GM12878 (cell line): ENCODE measurements around the gene TAS1R2. TPM values are rescaled to one million over a fixed set of nuclear protein-coding genes. Genes with fewer than 3 reads are reported as not detected.

ENCODE experiments used
- ATAC-seq: fragments of 200-7000 bp; cut with Tn5 transposase; 3 replicates; pipeline ENCODE4 v1.9.1; 2020; ENCODE audit warnings: mild to moderate bottlenecking, moderate library complexity
- BruUV-seq: library from RNA; stranded (reverse); fragments of 400-500 nt; replicated peaks from 2 replicates; lab custom pipeline; 2021; lab: Mats Ljungman, UMichigan
- CTCF ChIA-PET: fragments of 300-600 bp; sonication (Branson Sonifier 250); formaldehyde crosslinking; extraction: SDS; loops from one replicate; lab custom pipeline; 2021; ENCODE audit warnings: inconsistent platforms; lab: Yijun Ruan, JAX
- POLR2A ChIA-PET: fragments of 350-600 bp; formaldehyde crosslinking; extraction: SDS; loops from one replicate; lab custom pipeline; 2021; ENCODE audit warnings: inconsistent platforms; lab: Charles Lee
- RAD21 ChIA-PET: fragments of 300-600 bp; sonication (Branson Sonifier 250); formaldehyde crosslinking; loops from one replicate; lab custom pipeline; 2023; ENCODE audit warnings: antibody characterized with exemption; ENCODE audit not compliant: unreplicated experiment; lab: Charles Lee
- SMC1A ChIA-PET: fragments of 300-600 bp; sonication (Branson Sonifier 250); formaldehyde crosslinking; loops from one replicate; lab custom pipeline; 2023; ENCODE audit not compliant: unreplicated experiment, uncharacterized antibody; lab: Charles Lee
- DNase-seq: peaks from one replicate; pipeline ENCODE4 v3.0.0-alpha.2; 2011; ENCODE audit warnings: low read depth, low spot score
- FAIRE-seq: peaks from 3 replicates; lab custom pipeline; 2011; peaks lifted over from hg19 to GRCh38; lab: Jason Lieb, UNC
- H2AFZ ChIP-seq: 2 replicates; pipeline ENCODE4 v1.6.0; 2011; ENCODE audit warnings: low read depth, low read length, control low read depth; ENCODE audit not compliant: control insufficient read depth
- H3K27ac ChIP-seq: 2 replicates; pipeline ENCODE4 v1.5.1; 2011; ENCODE audit warnings: control low read depth; ENCODE audit not compliant: control insufficient read depth, insufficient read depth
- H3K27me3 ChIP-seq, 2 experiments: replicated peaks in 1 of 2; 2 replicates each; pipeline versions ENCODE4 v1.6.0 to v1.6.1; 2011; ENCODE audit warnings: low read length in 1 of 2; ENCODE audit not compliant: control insufficient read depth in 2 of 2, insufficient read depth in 2 of 2
- H3K36me3 ChIP-seq, 2 experiments: 2 replicates each; pipeline ENCODE4 v1.5.1; 2011; ENCODE audit warnings: low read length in 1 of 2; ENCODE audit not compliant: control insufficient read depth in 2 of 2, insufficient read depth in 2 of 2
- H3K4me1 ChIP-seq: 2 replicates; pipeline ENCODE4 v1.6.1; 2011; ENCODE audit warnings: mild to moderate bottlenecking, low read length, moderate library complexity, mixed read lengths; ENCODE audit not compliant: control insufficient read depth, insufficient read depth
- H3K4me2 ChIP-seq: 2 replicates; pipeline ENCODE4 v1.6.0; 2011; ENCODE audit warnings: control low read depth; ENCODE audit not compliant: control insufficient read depth, insufficient read depth
- H3K4me3 ChIP-seq: fragments of 200-600 bp; sonication (generic); 2 replicates; pipeline ENCODE4 v1.5.1; 2016
- H3K79me2 ChIP-seq: 2 replicates; pipeline ENCODE4 v1.6.0; 2011; ENCODE audit warnings: low read length; ENCODE audit not compliant: control insufficient read depth, insufficient read depth
- H3K9ac ChIP-seq: 2 replicates; pipeline ENCODE4 v1.8.0; 2011; ENCODE audit warnings: low read length, control low read depth, mixed read lengths; ENCODE audit not compliant: control insufficient read depth, insufficient read depth
- H3K9me3 ChIP-seq: replicated peaks from 3 replicates; pipeline ENCODE4 v1.5.1; 2011; ENCODE audit warnings: mild to moderate bottlenecking, low read length; ENCODE audit not compliant: control insufficient read depth, insufficient read depth
- H4K20me1 ChIP-seq: 2 replicates; pipeline ENCODE4 v1.6.0; 2011; ENCODE audit not compliant: control insufficient read depth, insufficient read depth
- DPF2 ChIP-seq: fragments of 450-650 bp; IDR thresholded peaks from 2 replicates; pipeline ENCODE4 v1.6.1; 2017; ENCODE audit warnings: mild to moderate bottlenecking
- FOXK2 ChIP-seq: fragments of 450-650 bp; IDR thresholded peaks from 2 replicates; pipeline ENCODE4 v1.6.1; 2017; ENCODE audit warnings: mild to moderate bottlenecking, moderate library complexity
- NKRF ChIP-seq: fragments of 450-650 bp; conservative IDR thresholded peaks from 2 replicates; pipeline ENCODE4 v1.6.1; 2017; ENCODE audit warnings: mild to moderate bottlenecking, moderate library complexity
- PBX3 ChIP-seq: IDR thresholded peaks from 2 replicates; pipeline ENCODE4 v1.6.1; 2011; ENCODE audit warnings: mild to moderate bottlenecking, low read depth, low read length, moderate library complexity; ENCODE audit not compliant: insufficient replicate concordance
- ZBED1 ChIP-seq: IDR thresholded peaks from 2 replicates; pipeline ENCODE4 v1.6.1; 2016; ENCODE audit warnings: borderline replicate concordance
- ZNF24 ChIP-seq: fragments of 450-650 bp; IDR thresholded peaks from 2 replicates; pipeline ENCODE4 v1.6.1; 2017; ENCODE audit warnings: antibody characterized with exemption, mild to moderate bottlenecking
- WGBS: methylation state at CpG from one replicate; pipeline ENCODE4 v1.1.6; 2016; ENCODE audit warnings: low lambda C conversion rate; ENCODE audit not compliant: insufficient replicate concordance, insufficient coverage; ENCODE audit errors: missing lambda C conversion rate; 5-methylcytosine and 5-hydroxymethylcytosine counted together
- in situ Hi-C: fragments of 300-500 bp; cut with MboI; formaldehyde crosslinking; loops from 9 replicates; pipeline ENCODE4 v1.14.3; 2018; ENCODE audit warnings: mixed read lengths
- intact Hi-C: fragments of 100-400 bp; cut with micrococcal nuclease; formaldehyde crosslinking; loops from one replicate; pipeline ENCODE4 v1.14.2; 2022; ENCODE audit not compliant: unreplicated experiment
- polyA plus RNA-seq, 11 experiments: library from polyadenylated mRNA; depleted of rRNA in 4 of 11; unstranded in 6 of 11; stranded (reverse) in 5 of 11; fragments of >200 nt; fragmentation: Nextera tagmentation in 4 of 11; fragmentation: Illumina TruSeq in 1 of 11; extraction: Ambion mirVana in 4 of 11; extraction: Trizol in 1 of 11; gene quantifications; 1 replicate in 1 of 11; 2 replicates in 10 of 11; pipeline versions ENCODE4 v1.2.1 to v1.2.3, GENCODE V29; 2011 to 2016; ENCODE audit warnings: inconsistent platforms in 2 of 11, missing spikeins in 2 of 11, low read depth in 1 of 11
- total RNA-seq, 4 experiments: library from RNA; depleted of rRNA in 3 of 4; stranded (reverse); fragments of >200 nt in 3 of 4; fragmentation: Illumina TruSeq in 1 of 4; extraction: Trizol in 1 of 4; gene quantifications; 2 replicates each; pipeline versions ENCODE4 v1.2.1 to v1.2.3, GENCODE V29; 2013 to 2021

The TAS1R2 gene
- total and polyA plus RNA-seq, 10 of the 15 experiments (the other 5 are each of a cell fraction or from before 2014, with no cell fraction given): not detected

GRCh38 chr1:18817795-18818435 lies 41.5 kb downstream of the TAS1R2 start:
- ChIA-PET CTCF (interaction anchor here (2.6 kb wide), 1 partner anchor 220 kb away, joined by 13 read pairs; no protein-coding TSS in a partner anchor), RAD21 (interaction anchor here (0.6 to 2.1 kb wide), 2 partner anchors 221 to 1084 kb away, joined by 3 to 5 read pairs; no protein-coding TSS in a partner anchor), POLR2A (no interaction called here), SMC1A (no interaction called here)
- Histone ChIP-seq H3K27ac (no peak overlapping the region), H2AFZ (no peak overlapping the region), H3K9me3 (no peaks in the 10 kb centered on the region), H3K9ac (no peak overlapping the region), H3K79me2 (no peaks in the 10 kb centered on the region), H3K36me3 (no peaks in the 10 kb centered on the region), H3K4me2 (no peak overlapping the region), H3K4me3 (no peak overlapping the region), H3K4me1 (no peaks in the 10 kb centered on the region), H3K27me3 (peaks cover 0 to 2% of the 10 kb centered on the region in 2 experiments; a peak in 2 of 4 replicates), H4K20me1 (no peaks in the 10 kb centered on the region; the same call in 1 of the 2 replicates)
- FAIRE-seq (no peak), DNase-seq (no peak), ATAC-seq (no peak)
- in situ Hi-C loops (no loop called here), intact Hi-C loops (no loop called here)
- BruUV-seq: no TSS peak
- WGBS: 37% methylated on average over 22 of the region's 22 CpGs
- TF ChIP-seq PBX3 (no peak), DPF2 (no peak), ZBED1 (no peak), FOXK2 (no peak), NKRF (no peak), ZNF24 (no peak)
- TF ChIP-seq, all 136 proteins: peak for 0
